Coronary artery (tissue), 2 donors: ENCODE measurements around the gene NUP210.

Experiments used
- DNase-seq: peaks from one replicate; pipeline ENCODE4 v3.0.0-alpha.2; 2017; ENCODE audit warnings: low spot score
- H3K27ac ChIP-seq, 2 donors: fragments of 200-600 bp; sonication (generic); one replicate each; pipeline ENCODE4 v1.5.1; 2016 to 2019
- H3K4me3 ChIP-seq: fragments of 200-600 bp; sonication (generic); 2 replicates; pipeline ENCODE4 v1.5.1; 2016; ENCODE audit warnings: mild to moderate bottlenecking, moderate library complexity
- TF ChIP-seq, protein P1 (sequence below): fragments of 200-600 bp; sonication (generic); IDR thresholded peaks from one replicate; pipeline ENCODE4 v1.5.1; 2019; ENCODE audit warnings: antibody characterized with exemption

NUP210 gene

DNA sequence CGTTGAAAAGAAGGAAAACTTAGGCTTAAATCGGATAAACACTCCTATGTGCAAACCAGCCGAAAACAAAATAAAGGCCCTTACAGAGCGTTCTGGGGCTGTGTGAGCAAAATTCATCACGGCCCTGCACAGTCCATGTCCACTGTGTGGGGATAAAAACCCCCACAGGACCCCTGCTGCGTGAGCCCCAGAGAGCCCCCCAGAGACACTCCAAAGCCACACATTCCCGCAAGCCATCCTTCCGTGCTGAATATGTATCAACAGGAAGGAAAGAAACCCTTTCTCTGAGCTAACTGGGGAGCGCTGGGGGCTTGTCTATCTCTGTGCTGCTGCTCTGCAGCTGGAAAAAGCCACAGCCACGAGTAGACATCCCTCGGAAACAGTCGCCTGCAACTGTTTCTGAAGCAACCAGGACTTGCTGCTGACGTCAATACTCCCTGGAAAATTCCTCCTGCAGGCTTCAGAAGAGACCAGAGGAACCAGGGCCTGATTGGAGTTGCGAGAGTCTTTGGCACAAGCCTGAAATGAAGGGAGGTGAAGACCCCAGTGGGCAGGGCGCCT lies 72.7 kb downstream of the NUP210 start:
- TF ChIP-seq, protein P1, sequence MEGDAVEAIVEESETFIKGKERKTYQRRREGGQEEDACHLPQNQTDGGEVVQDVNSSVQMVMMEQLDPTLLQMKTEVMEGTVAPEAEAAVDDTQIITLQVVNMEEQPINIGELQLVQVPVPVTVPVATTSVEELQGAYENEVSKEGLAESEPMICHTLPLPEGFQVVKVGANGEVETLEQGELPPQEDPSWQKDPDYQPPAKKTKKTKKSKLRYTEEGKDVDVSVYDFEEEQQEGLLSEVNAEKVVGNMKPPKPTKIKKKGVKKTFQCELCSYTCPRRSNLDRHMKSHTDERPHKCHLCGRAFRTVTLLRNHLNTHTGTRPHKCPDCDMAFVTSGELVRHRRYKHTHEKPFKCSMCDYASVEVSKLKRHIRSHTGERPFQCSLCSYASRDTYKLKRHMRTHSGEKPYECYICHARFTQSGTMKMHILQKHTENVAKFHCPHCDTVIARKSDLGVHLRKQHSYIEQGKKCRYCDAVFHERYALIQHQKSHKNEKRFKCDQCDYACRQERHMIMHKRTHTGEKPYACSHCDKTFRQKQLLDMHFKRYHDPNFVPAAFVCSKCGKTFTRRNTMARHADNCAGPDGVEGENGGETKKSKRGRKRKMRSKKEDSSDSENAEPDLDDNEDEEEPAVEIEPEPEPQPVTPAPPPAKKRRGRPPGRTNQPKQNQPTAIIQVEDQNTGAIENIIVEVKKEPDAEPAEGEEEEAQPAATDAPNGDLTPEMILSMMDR, result no peak
- Histone ChIP-seq H3K27ac (no peak overlapping the region), H3K4me3 (no peak overlapping the region)
- DNase-seq, result no peak

DNA sequence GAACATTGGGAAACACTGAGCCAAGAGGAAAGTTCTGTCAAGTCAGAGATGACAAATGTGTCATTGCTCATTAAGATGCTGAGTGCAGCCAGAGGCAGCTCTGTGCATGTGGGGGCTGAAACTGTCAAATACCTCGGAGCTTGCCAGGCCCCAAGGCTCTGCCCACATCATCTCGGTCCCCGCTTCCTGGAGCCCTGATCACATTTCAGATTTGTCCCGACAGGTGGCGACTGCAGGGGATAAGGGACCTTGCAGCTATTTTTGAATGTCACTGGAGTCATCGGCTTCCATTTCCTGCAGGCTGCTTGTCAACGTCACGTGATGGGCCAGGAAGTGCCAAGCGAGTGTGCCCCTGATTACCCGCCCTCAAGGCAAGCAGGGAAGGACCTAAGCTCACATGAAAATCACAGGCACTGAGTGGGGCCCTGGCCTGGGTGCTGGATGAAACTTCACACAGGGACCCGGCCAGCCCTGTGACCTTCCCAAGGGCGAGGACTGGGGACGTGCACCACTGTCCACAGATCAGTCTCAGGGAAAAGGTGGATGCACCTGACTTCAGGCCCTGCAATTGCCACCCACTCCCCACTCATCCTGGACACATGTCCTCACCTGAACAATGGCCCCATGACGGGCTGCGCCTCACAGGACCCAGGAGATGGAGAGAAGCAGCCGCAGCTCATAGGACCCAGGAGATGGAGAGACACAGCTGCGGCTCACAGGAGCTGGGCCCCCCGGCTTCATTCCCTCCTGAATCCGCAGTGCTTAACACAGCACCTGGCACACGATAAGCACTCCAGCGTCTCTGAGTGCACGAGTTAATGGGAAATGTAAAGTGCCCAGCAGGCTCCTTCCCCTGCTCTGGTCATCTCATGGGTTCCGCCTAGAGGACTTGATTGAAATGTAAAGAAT lies 73.4 kb downstream of the NUP210 start:
- H3K27ac ChIP-seq, result no peak overlapping the region
- no peak overlapping the region for H3K4me3 ChIP-seq
- no peak for DNase-seq
- TF ChIP-seq, protein P1, result no peak

DNA sequence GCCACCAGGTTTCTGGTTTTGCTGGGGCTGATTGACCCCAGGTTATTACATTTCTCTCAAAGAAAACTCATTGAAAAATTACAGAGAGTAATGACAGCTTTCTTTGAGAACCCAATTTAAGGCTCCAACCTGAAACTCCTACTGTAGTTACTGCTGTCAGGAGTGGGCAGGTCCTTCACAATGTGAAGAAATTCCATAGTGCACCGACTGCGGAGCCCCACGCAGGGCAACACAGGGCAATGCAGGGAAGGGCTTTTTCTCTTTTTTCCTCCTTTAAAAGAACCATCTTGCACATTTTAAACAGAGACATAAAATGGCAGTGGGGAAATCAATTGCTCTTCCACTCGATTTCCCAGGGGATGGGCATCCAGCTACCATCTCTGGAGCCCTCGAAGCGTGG lies 74.3 kb downstream of the NUP210 start:
- no peak overlapping the region for H3K4me3 ChIP-seq
- TF ChIP-seq, protein P1, result no peak
- no peak for DNase-seq
- no peak overlapping the region for H3K27ac ChIP-seq

DNA sequence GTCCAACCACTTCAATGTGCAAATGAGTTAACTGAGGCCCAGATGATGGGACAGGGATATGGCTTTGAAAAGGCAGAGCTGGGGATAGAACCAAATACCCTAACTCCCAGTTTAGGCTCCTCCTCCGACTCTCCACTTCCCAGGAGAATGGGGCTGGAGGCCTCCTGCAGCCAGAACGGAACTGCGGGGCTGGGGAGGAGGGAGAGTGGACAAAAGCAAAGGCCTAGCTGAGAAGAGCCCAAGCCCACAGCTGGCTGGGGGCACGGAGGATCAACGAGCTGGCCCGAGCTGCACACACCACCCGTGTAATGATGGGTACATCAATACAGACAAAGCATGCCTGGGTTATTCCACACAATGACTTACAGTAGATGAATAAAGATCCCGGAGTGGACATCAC lies 74.8 kb downstream of the NUP210 start:
- no peak for DNase-seq
- Histone ChIP-seq H3K4me3 (no peak overlapping the region), H3K27ac (no peak overlapping the region)
- TF ChIP-seq, protein P1, result no peak

DNA sequence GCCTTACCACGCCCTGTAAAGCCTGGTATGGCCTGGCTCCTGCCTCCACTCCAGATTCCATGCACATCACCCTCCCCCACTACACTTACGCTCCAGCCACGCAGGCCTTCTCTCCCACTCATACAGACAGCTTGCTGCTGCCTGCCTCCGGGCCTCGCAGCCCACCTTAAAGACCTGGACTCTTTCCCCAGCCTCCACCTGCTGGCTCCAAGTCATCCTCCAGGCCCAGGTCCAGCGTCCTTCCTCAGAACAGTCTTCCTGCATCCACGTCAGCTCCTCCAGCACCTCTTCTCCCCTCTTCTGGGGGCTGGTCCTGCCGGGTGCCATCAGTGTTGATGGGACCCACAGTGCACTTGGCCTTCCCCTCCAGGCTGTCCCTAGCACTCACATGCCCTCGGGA lies 75.5 kb downstream of the NUP210 start:
- Histone ChIP-seq H3K4me3 (no peak overlapping the region), H3K27ac (no peak overlapping the region)
- DNase-seq, result no peak
- TF ChIP-seq, protein P1, result no peak

DNA sequence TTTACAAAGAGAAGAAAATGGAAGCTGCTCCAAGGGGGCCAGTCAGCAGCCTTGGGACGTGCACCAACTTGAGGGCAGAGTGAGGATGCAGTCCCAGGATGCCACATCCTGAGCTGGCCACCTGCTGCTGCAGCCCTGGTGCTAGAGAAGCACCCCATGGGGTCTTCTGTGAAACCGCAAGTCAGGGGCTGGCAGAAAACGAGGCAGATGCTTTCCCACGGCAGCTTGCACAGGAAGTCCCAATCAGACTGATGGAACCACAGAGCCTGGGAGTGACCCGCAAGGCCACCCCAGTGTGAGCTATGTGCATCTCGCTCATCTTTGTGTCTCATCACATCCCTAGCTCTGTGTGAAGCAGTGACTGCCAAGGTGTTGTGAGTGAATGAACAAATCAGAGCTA lies 76.5 kb downstream of the NUP210 start:
- TF ChIP-seq, protein P1, result no peak
- H3K27ac ChIP-seq, result no peak overlapping the region
- no peak for DNase-seq
- H3K4me3 ChIP-seq, result no peak overlapping the region
